ENCODE results near the gene CEND1.

- no peak for TF ChIP-seq CTCF (IDR thresholded peaks at IDR 0.05)
- TF ChIP-seq POLR2A (IDR thresholded peaks at IDR 0.05): no peak
- no peak for TF ChIP-seq POLR2AphosphoS5 (IDR thresholded peaks at IDR 0.05)
Measured at GRCh38 chr11:792535-792821, 2.6 kb upstream of the CEND1 start.

Measured in prostate gland (tissue), 2 donors.